ENCODE data around the gene MSH5. TPM values are rescaled to one million over a fixed set of nuclear protein-coding genes. Genes with fewer than 3 reads are reported as not detected.

Gene MSH5
- total RNA-seq, 1 experiment from 2014 or later = 22.4 TPM

DNA sequence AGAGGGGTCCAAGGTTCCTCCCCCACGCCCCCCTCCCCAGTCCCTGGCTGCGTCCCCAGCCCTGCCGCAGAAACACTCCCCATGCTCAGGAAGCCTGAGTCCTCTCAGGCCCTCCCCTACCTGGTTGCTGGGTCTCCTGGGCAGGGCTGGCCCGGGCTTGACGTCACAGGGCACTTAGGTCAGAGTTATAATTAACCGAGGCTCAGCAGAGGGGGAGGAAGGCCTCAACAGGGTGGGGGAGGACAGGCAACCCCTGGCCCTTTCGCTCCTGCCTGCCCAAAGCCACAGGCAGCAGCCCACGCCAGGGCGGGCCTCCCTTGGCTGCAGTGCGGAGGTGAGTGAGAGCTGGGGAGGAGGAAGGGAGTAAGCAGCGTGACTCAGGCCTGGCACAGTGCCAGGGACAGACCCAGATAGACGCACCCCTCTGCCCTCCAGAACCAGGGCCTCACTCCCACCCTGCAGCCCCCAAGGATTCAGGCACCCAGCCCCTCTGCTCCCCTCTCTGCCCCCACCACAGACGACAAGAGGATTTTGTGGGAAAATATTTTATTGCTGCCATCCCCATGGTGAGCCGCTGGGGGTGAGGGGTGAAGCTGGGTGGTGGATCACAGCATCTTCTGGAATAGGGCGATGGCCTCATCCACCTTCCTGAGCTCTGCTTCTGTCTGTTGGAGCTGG is 37.3 kb downstream of the MSH5 start, which contains the start of gene VWA7:
Gene VWA7, minus strand, starts transcription at position 340 of the 678 bp plus-strand sequence. CDS start 549 bp downstream, outside the sequence.
- Histone ChIP-seq H3K4me1 (ENCODE audit: insufficient read depth, low read length) (no peaks in the 10 kb centered on the region), H3K4me2 (ENCODE audit: insufficient read depth, insufficient read length, low read length) (no peak within 1 kb of the TSS), H3K56ac (ENCODE audit: insufficient read length, low read depth, low read length) (no peak within 1 kb of the TSS), H4K91ac (ENCODE audit: insufficient read length, low read depth, low read length) (no peak within 1 kb of the TSS), H3T11ph (ENCODE audit: low read length) (no peak within 1 kb of the TSS), H3K79me1 (ENCODE audit: insufficient read depth, low read depth, low read length, poor library complexity, severe bottlenecking) (no peaks in the 10 kb centered on the region), H2BK120ac (ENCODE audit: low read depth, low read length, poor library complexity, severe bottlenecking) (no peak within 1 kb of the TSS), H2BK15ac (ENCODE audit: low read depth, low read length) (no peak within 1 kb of the TSS), H3K9me3 (ENCODE audit: control insufficient read depth, low read depth, low read length) (no peaks in the 10 kb centered on the region), H3K18ac (ENCODE audit: insufficient read length, low read depth, low read length) (no peak within 1 kb of the TSS), H2AFZ (ENCODE audit: low read length) (no peak within 1 kb of the TSS), H4K5ac (ENCODE audit: insufficient read length, low read depth, low read length) (no peak within 1 kb of the TSS), H3K27ac (ENCODE audit: insufficient read length, low read depth, low read length) (no peak within 1 kb of the TSS), H3K14ac (ENCODE audit: insufficient read depth, low read length) (no peak within 1 kb of the TSS), H3K23me2 (ENCODE audit: insufficient read length, low read depth, low read length, poor library complexity, severe bottlenecking) (no peaks in the 10 kb centered on the region), H4K8ac (replicated peaks; ENCODE audit: insufficient read length, low read depth, low read length) (no peak within 1 kb of the TSS), H2AK5ac (ENCODE audit: insufficient read length, low read length) (no peak within 1 kb of the TSS), H3K9ac (ENCODE audit: extremely low read depth, insufficient read length, low read length) (no peak within 1 kb of the TSS), H4K20me1 (ENCODE audit: control insufficient read depth, insufficient read depth, insufficient read length) (no peaks in the 10 kb centered on the region), H3K23ac (ENCODE audit: insufficient read length, low read depth, low read length) (no peak within 1 kb of the TSS), H2BK20ac (ENCODE audit: low read depth, low read length, poor library complexity, severe bottlenecking) (no peak within 1 kb of the TSS), H3K4ac (ENCODE audit: low read depth, low read length) (no peak within 1 kb of the TSS), H3K27me3 (ENCODE audit: insufficient read depth, low read length) (no peaks in the 10 kb centered on the region), H3K79me2 (ENCODE audit: insufficient read depth, low read length) (no peaks in the 10 kb centered on the region), H2BK5ac (ENCODE audit: insufficient read length, low read length) (no peak within 1 kb of the TSS), H2BK12ac (ENCODE audit: insufficient read length, low read depth, low read length) (no peak within 1 kb of the TSS)
- TF ChIP-seq, protein P1, sequence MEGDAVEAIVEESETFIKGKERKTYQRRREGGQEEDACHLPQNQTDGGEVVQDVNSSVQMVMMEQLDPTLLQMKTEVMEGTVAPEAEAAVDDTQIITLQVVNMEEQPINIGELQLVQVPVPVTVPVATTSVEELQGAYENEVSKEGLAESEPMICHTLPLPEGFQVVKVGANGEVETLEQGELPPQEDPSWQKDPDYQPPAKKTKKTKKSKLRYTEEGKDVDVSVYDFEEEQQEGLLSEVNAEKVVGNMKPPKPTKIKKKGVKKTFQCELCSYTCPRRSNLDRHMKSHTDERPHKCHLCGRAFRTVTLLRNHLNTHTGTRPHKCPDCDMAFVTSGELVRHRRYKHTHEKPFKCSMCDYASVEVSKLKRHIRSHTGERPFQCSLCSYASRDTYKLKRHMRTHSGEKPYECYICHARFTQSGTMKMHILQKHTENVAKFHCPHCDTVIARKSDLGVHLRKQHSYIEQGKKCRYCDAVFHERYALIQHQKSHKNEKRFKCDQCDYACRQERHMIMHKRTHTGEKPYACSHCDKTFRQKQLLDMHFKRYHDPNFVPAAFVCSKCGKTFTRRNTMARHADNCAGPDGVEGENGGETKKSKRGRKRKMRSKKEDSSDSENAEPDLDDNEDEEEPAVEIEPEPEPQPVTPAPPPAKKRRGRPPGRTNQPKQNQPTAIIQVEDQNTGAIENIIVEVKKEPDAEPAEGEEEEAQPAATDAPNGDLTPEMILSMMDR (conservative IDR thresholded peaks at IDR 0.05) = no peak
- H3K36me3 Mint-ChIP-seq (ENCODE audit: insufficient read depth in 1 of 3, low read depth in 3 of 3) = peaks cover 24 to 45% (median 30%) of the 10 kb centered on the region in 3 experiments; a peak in 6 of 7 replicates
- H3K27ac Mint-ChIP-seq = peak within 1 kb of the TSS in 2 of 3 experiments; percentile 52 to 61; a peak in 4 of 7 replicates
- no peak within 1 kb of the TSS for H3K4me3 Mint-ChIP-seq
- H3K9me3 Mint-ChIP-seq = no peaks in the 10 kb centered on the region
- no peak for DNase-seq
- peaks cover 5 to 10% of the 10 kb centered on the region in 2 experiments; a peak in 3 of 4 replicates for H3K4me1 Mint-ChIP-seq
- H3K27me3 Mint-ChIP-seq (ENCODE audit: low read depth) = no peaks in the 10 kb centered on the region
- no CpG with 5 or more reads among the region's 15 CpGs for WGBS (ENCODE audit: extremely low coverage, insufficient read length, low lambda C conversion rate)
